CD14-positive monocyte (primary cell): ENCODE measurements around the gene SH3PXD2A. TPM values are rescaled to one million over a fixed set of nuclear protein-coding genes. Genes with fewer than 3 reads are reported as not detected.

Experiments
- DNase-seq, 3 donors: peaks; one replicate each; pipeline ENCODE4 v3.0.0-alpha.2; 2011 to 2022
- H2AFZ ChIP-seq: 2 replicates; pipeline ENCODE4 v1.6.0; 2012; ENCODE audit warnings: mild to moderate bottlenecking, low read depth, low read length, inconsistent platforms; ENCODE audit not compliant: insufficient read depth, poor library complexity, severe bottlenecking
- H3K27ac ChIP-seq, 2 donors: 1 replicate in 1 of 2; 2 replicates in 1 of 2; pipeline ENCODE4 v1.5.1; 2012 to 2013; ENCODE audit warnings: low read length in 2 of 2, control low read depth in 1 of 2, inconsistent platforms in 1 of 2, low read depth in 1 of 2, mild to moderate bottlenecking in 1 of 2
- H3K27me3 ChIP-seq, 2 donors: one replicate each; pipeline versions ENCODE4 v1.6.0 to v1.6.1; 2011 to 2013; ENCODE audit warnings: low read length in 2 of 2; ENCODE audit not compliant: control insufficient read depth in 2 of 2, insufficient read depth in 2 of 2
- H3K36me3 ChIP-seq, 2 donors: replicated peaks in 1 of 2; 1 replicate in 1 of 2; 2 replicates in 1 of 2; pipeline versions ENCODE4 v1.5.1 to v1.6.1; 2012 to 2013; ENCODE audit warnings: low read length in 2 of 2, control low read depth in 1 of 2, inconsistent platforms in 1 of 2, mild to moderate bottlenecking in 1 of 2; ENCODE audit not compliant: insufficient read depth in 2 of 2, control insufficient read depth in 1 of 2
- H3K4me1 ChIP-seq, 2 donors: 1 replicate in 1 of 2; 2 replicates in 1 of 2; pipeline versions ENCODE4 v1.5.1 to v1.6.1; 2012 to 2013; ENCODE audit warnings: low read length in 2 of 2, control low read depth in 1 of 2, inconsistent platforms in 1 of 2, mild to moderate bottlenecking in 1 of 2, moderate library complexity in 1 of 2; ENCODE audit not compliant: insufficient read depth in 2 of 2, control insufficient read depth in 1 of 2
- H3K4me2 ChIP-seq: replicated peaks from 2 replicates; pipeline ENCODE3; 2012; ENCODE audit warnings: low read length, moderate library complexity, mild to moderate bottlenecking; ENCODE audit not compliant: poor library complexity, severe bottlenecking; ENCODE audit errors: extremely low read depth
- H3K4me3 ChIP-seq, 3 experiments: fragments of 200-600 bp in 1 of 3; sonication (generic) in 1 of 3; replicated peaks in 1 of 3; 1 replicate in 2 of 3; 2 replicates in 1 of 3; pipeline ENCODE4 v1.5.1; 2011 to 2013; ENCODE audit warnings: low read length in 3 of 3, mild to moderate bottlenecking in 3 of 3, control low read depth in 2 of 3, low read depth in 2 of 3, inconsistent platforms in 1 of 3, moderate library complexity in 1 of 3
- H3K79me2 ChIP-seq: 2 replicates; pipeline ENCODE4 v1.6.0; 2012; ENCODE audit warnings: mild to moderate bottlenecking, control low read depth, inconsistent platforms, low read length, moderate library complexity; ENCODE audit not compliant: insufficient read depth
- H3K9ac ChIP-seq: 2 replicates; pipeline ENCODE4 v1.6.0; 2017; ENCODE audit warnings: low read length, mild to moderate bottlenecking; ENCODE audit not compliant: insufficient read depth, poor library complexity, severe bottlenecking
- H3K9me3 ChIP-seq, 2 donors: replicated peaks in 1 of 2; 1 replicate in 1 of 2; 2 replicates in 1 of 2; pipeline versions ENCODE4 v1.5.1 to v1.6.1; 2012 to 2013; ENCODE audit warnings: low read length in 2 of 2, control low read depth in 1 of 2; ENCODE audit not compliant: control insufficient read depth in 1 of 2, insufficient read depth in 1 of 2
- H4K20me1 ChIP-seq: 2 replicates; pipeline ENCODE4 v1.6.0; 2012; ENCODE audit warnings: mild to moderate bottlenecking, low read length, control low read depth, moderate library complexity; ENCODE audit not compliant: insufficient read depth
- H3K27ac Mint-ChIP-seq, 7 donors: one replicate each; pipeline ENCODE4 v1.8.0; 2020; ENCODE audit warnings: mild to moderate bottlenecking in 7 of 7, mixed read lengths in 7 of 7, moderate library complexity in 6 of 7, inconsistent platforms in 2 of 7
- H3K27me3 Mint-ChIP-seq, 3 donors: one replicate each; pipeline ENCODE4 v1.8.0; 2021 to 2022; ENCODE audit warnings: low read depth in 3 of 3, mild to moderate bottlenecking in 3 of 3, mixed read lengths in 3 of 3, moderate library complexity in 3 of 3, inconsistent platforms in 1 of 3
- H3K36me3 Mint-ChIP-seq, 2 donors: one replicate each; pipeline ENCODE4 v1.8.0; 2020; ENCODE audit warnings: mixed read lengths in 2 of 2, inconsistent platforms in 1 of 2, mild to moderate bottlenecking in 1 of 2
- H3K4me1 Mint-ChIP-seq: one replicate; pipeline ENCODE4 v1.8.0; 2020; ENCODE audit warnings: mild to moderate bottlenecking, mixed read lengths
- H3K4me3 Mint-ChIP-seq, 2 donors: one replicate each; pipeline ENCODE4 v1.8.0; 2020; ENCODE audit warnings: mild to moderate bottlenecking in 2 of 2, mixed read lengths in 2 of 2, moderate library complexity in 1 of 2
- H3K9me3 Mint-ChIP-seq, 7 donors: one replicate each; pipeline ENCODE4 v1.8.0; 2020 to 2022; ENCODE audit warnings: mixed read lengths in 7 of 7, mild to moderate bottlenecking in 6 of 7, moderate library complexity in 6 of 7, inconsistent platforms in 2 of 7
- CTCF ChIP-seq: fragments of 200-600 bp; IDR thresholded peaks from one replicate; pipeline ENCODE4 v1.8.0; 2022; ENCODE audit warnings: antibody characterized with exemption, mild to moderate bottlenecking
- WGBS: methylation state at CpG from one replicate; pipeline ENCODE4 v1.1.5; 2013; ENCODE audit warnings: missing lambda C conversion rate; ENCODE audit not compliant: insufficient coverage; 5-methylcytosine and 5-hydroxymethylcytosine counted together
- intact Hi-C, 2 donors: fragments of 100-400 bp; cut with micrococcal nuclease; formaldehyde crosslinking; loops; one replicate each; pipeline versions ENCODE4 v1.15.0 to v1.15.1; 2023
- polyA plus RNA-seq, 3 donors: library from polyadenylated mRNA; depleted of rRNA in 1 of 3; unstranded in 2 of 3; stranded (reverse) in 1 of 3; fragments of 300-500 nt in 2 of 3; fragments of >200 nt in 1 of 3; fragmentation: Illumina TruSeq in 2 of 3; gene quantifications; 1 replicate in 2 of 3; 2 replicates in 1 of 3; pipeline ENCODE4 v1.2.3, GENCODE V29; 2012 to 2021

The SH3PXD2A gene
- polyA plus RNA-seq, 3 donors: 0.01 to 0.76 (median 0.05) TPM

- 100% methylated on average over 3 of the region's 4 CpGs for WGBS
- Histone ChIP-seq H3K9me3 (peaks cover 0 to 5% of the 10 kb centered on the region in 2 donors), H2AFZ (no peak overlapping the region), H3K4me1 (peaks cover 12 to 28% of the 10 kb centered on the region in 2 donors), H3K79me2 (peaks cover 19% of the 10 kb centered on the region), H3K9ac (no peak overlapping the region), H3K36me3 (no peaks in the 10 kb centered on the region), H3K4me2 (no peak overlapping the region), H3K4me3 (no peak overlapping the region), H4K20me1 (no peaks in the 10 kb centered on the region), H3K27me3 (no peaks in the 10 kb centered on the region), H3K27ac (no peak overlapping the region)
- DNase-seq: no peak
- H3K9me3 Mint-ChIP-seq: peaks cover 4 to 9% (median 7%) of the 10 kb centered on the region in 7 donors
- intact Hi-C loops: no loop called here
- peaks cover 12% of the 10 kb centered on the region for H3K4me1 Mint-ChIP-seq
- peaks cover 0 to 3% (median 0%) of the 10 kb centered on the region in 3 donors for H3K27me3 Mint-ChIP-seq
- no peak for TF ChIP-seq CTCF
- H3K4me3 Mint-ChIP-seq: no peak overlapping the region
- peaks cover 0 to 2% of the 10 kb centered on the region in 2 donors for H3K36me3 Mint-ChIP-seq
- H3K27ac Mint-ChIP-seq: no peak overlapping the region
Measured at GRCh38 chr10:103657061-103657591, 198.2 kb downstream of the SH3PXD2A start.

GRCh38 chr10:103654925-103655324 lies 200.5 kb downstream of the SH3PXD2A start:
- H3K79me2 ChIP-seq: no peaks in the 10 kb centered on the region
- WGBS: 94% methylated on average over 3 of the region's 4 CpGs
- Mint-ChIP-seq H3K9me3 (peaks cover 4 to 10% (median 7%) of the 10 kb centered on the region in 7 donors), H3K4me1 (peaks cover 9% of the 10 kb centered on the region), H3K27ac (no peak overlapping the region), H3K4me3 (no peak overlapping the region), H3K36me3 (peaks cover 0 to 2% of the 10 kb centered on the region in 2 donors), H3K27me3 (peaks cover 0 to 3% (median 0%) of the 10 kb centered on the region in 3 donors)
- intact Hi-C loops: no loop called here
- H3K9ac ChIP-seq: no peak overlapping the region
- no peaks in the 10 kb centered on the region for H3K36me3 ChIP-seq
- no peak for DNase-seq
- TF ChIP-seq CTCF: no peak
- H3K4me1 ChIP-seq: peaks cover 5 to 7% of the 10 kb centered on the region in 2 donors
- no peaks in the 10 kb centered on the region for H3K27me3 ChIP-seq
- no peak overlapping the region for H3K27ac ChIP-seq
- H3K4me3 ChIP-seq: no peak overlapping the region
- H3K9me3 ChIP-seq: peaks cover 0 to 5% of the 10 kb centered on the region in 2 donors
- H2AFZ ChIP-seq: no peak overlapping the region
- no peak overlapping the region for H3K4me2 ChIP-seq
- no peaks in the 10 kb centered on the region for H4K20me1 ChIP-seq
